ENCODE data around the gene TMEM117.

The TMEM117 gene

DNA sequence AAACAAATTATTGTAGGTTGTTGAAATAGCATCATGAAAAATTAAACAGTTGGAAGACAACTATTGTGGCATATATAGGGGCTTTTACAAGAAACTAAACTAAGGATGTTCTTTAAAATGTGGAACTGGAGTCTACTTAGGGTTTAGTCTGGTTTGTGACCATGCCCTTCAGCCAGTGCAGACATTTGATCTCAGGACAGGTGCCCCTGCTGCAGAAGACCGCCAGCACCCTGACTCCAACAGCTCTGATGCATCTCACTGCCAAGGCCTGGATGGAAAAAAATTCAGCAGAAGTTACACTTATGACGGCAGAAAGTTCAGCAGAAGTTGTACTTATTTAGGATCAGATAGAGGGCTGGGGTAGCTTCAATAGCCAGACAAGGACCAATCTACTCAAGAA, 51.5 kb downstream of the TMEM117 start:
- no peak for DNase-seq

DNA sequence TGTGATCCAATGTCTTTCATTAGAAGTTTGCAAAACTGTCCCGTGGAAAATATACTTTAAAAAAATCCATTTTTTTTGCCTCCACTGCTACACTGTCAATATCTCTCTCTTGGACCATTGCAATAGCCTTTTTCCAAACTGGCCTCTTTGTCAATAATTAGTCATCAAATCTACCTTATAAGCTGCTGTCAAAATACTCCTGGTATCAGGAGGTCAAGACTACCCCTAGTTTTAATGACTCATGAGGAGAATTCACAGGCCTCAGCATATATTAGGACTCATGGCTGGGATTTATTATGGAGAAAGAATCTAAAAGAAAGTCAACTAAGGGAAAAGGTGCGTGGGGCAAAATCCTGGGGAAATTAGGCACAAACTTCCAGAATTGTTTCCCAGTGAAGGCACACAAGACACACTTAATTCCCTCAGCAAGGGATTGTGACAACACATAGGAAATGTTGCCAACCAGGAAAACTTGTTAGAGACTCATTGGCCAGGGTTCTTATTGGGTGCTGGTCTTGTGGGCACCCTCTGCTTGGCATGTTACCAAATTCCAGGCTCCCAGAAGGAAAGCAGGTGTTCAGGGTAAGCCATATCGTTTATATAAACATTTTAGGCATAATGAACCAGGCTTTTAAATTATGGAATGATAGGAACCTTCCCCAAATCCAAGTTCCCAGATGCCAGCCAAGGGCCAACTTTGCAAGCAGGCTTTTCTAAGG, 56.1 kb downstream of the TMEM117 start:
- DNase-seq, result no peak

DNA sequence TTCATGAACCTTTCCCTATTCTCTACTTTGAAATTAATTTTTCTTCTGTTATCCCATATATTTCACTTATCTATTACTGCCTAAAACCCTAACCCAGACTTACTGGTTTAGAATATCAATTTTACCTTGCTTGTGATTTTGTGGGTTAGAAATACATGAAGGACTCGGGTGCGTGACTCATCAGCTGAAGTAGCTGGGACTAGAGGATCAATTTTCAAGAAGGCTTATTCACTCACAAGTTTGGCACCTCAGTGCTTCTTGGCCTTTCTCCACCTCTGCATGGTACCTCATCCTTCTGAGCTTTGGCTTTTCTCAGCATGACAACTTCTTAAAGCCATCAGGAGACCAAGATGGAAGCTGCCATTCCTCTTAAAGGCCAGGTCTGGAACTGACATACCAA, 57.8 kb downstream of the TMEM117 start:
- no peak for DNase-seq

DNA sequence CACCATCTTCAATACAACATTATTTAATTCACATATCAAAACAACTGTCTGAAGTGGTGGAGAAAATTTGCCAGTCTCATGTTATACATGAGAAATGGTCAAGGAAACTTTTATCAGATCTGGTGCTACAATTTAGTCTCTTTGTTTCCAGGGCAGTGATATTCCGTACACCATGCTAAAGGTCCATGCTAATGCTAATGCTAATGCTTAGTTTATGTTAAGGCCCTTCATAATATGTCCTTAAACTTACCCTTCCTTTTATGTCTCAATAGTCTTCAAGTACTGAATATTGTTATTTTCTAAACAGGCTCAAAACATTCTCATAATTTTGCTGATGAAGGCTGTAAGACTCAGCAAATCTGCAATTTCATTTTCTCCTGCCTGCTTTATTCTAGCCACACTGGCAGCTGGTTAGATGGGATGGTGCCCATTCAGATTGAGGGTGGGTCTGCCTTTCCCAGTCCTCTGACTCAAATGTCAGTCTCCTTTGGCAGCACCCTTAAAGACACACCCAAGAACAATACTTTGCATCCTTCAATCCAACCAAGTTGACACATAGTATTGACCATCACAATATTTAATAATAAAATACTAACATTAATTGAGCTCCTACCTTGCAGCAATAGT, 59.8 kb downstream of the TMEM117 start:
- no peak for DNase-seq

DNA sequence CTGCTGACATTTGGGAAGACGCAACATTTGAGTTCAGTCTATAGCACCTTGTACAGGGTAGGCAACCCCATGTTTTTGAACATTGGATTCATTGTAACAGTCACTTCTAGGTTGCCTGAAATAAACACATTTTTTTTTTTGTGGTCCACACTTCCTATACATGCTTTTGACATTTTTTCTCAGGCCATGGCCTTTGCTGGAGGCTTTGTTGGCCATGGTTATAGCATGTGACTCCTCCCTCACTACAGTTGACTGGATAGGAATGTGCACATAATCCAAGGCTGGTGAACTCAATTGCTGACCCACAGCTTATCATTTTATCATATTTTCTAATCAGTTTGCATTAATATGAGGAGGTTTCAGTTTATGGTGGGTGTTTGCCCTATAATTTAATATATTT, 60.6 kb downstream of the TMEM117 start:
- no peak for DNase-seq

DNA sequence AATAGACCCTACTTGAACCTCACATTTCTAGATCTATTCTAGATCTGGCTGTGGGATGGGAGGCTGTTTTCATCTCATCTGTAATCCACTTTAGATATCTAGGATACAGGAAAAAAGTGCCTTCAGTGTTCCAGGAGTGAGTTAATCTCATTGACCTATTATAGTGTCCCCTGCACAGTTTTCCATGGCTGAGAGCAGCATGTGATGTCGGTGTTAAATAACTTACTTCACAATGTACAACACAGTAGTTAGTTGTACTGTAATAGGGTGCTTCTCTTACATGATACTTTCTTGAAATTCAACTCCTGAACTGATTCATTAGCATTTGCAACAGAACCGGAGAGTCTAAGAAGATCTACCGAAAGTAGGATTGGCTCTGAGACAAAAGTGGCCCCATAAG, 62.6 kb downstream of the TMEM117 start:
- no peak for DNase-seq

DNA sequence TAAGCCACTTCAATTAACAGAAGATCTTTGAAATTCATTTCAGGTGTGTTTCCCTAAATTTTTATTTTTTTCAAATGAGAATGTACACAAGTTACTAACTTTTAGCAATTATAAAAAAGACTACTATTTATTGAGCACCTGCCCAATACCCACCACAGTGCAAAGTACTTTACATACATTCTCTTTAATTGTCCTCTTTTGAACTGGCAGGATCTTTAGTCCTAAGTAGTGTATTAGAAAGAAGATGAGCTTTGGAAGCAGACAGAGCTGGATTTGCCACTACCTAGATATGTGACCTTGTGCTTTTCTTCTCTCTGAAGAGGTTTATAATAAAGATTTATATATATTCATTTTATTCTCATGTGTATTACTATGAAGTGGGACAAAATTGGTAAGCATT, 63.7 kb downstream of the TMEM117 start:
- no peak for DNase-seq

DNA sequence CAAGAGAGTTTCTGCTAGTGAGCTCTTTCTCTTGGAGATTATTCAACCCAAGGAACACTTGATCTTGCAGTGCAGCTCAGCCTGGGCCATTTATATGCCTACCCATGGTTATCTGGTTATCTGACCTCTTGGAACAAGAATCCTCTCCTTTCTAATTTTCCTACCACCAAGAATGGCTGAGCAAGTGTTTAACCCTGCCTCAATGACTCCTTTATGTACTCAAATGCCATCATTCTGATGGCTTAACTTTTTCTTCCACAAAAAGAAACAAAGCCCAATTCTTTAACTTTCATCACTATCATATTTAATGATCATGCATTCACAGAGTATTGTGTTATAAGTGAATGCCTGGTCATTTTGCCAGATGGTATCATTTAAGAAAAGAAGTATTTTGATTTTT, 67.8 kb downstream of the TMEM117 start:
- no peak for DNase-seq

DNA sequence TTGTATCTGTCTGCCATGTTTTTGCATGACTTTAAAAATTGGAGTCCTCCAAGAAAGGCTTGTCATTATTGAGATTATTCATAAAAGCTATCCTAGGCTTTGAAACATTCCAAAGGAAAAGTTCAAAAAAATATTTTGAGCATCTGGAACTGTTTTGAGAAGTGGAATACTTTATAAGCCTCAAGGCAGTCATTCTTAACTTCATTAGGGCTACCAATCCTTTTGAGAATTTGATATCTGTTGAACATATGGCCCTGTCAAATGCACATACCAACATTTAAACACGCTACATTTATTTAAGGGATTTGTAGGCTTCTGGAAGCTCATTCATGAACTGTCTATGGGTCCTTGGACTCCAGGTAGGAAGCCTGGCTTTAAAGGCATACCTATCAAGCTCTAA, 77.0 kb downstream of the TMEM117 start:
- no peak for DNase-seq

DNA sequence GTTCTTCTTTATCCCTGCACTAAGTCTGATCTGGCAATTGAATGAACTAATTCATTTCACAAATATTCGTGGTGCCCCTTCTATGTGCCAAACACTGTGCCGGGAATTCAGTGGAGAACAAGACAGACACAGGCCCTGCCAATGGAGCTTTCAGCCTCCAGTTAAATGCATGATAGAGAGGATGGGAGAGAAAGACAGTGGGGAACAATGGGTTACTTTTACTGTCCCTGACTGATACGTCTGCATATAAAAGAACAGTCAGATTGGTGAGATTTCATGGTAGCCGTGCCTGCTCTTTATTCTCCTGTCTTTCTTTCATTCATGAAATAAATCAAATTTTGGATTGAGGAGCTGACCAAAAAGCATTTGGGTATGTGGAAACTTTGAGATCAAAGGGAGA, 78.5 kb downstream of the TMEM117 start:
- no peak for DNase-seq

DNA sequence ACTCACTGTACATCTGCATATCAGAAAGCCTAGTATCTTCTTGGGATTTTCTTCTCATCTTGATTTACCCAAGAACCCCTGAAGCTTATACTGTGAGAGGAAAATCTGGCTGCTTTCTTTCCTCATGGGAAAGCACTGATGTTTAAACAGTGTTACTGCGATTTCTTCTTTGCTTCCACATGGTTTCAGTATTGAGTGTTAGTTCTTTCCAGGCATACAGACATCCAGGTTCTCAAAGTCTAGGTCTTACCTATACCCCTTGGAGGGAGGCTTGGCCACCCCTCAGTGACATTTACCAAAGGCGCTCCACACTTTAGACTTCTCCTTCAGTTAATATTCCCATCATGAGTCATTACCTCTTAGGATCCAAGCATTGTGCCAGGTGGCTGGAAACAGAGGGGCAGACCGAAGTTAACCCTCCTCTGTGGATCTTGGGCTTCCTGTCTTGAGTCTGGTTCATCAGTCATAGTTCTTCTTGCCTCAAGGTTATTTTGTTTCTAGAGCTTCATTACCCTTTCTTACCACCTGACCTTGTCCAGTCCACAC, 79.1 kb downstream of the TMEM117 start:
- DNase-seq, result no peak

DNA sequence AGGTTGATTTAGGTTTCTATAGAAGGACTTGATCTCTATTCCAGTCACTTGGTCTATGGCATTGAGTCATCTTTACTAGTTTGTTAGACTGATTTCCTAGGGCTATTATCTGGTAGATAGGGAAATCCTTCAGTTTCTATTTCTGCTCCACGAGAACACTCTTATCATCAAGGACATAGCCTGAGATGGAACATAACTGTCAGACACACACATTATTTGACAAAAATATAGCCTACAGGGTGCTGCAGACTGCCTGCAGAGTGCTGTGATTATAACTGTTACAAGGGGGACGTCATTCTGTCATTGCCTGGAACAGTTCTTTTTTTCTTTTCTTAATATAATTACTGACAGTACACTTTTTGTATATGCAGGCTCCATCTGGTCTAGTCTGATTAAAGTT, 82.0 kb downstream of the TMEM117 start:
- DNase-seq, result no peak

DNA sequence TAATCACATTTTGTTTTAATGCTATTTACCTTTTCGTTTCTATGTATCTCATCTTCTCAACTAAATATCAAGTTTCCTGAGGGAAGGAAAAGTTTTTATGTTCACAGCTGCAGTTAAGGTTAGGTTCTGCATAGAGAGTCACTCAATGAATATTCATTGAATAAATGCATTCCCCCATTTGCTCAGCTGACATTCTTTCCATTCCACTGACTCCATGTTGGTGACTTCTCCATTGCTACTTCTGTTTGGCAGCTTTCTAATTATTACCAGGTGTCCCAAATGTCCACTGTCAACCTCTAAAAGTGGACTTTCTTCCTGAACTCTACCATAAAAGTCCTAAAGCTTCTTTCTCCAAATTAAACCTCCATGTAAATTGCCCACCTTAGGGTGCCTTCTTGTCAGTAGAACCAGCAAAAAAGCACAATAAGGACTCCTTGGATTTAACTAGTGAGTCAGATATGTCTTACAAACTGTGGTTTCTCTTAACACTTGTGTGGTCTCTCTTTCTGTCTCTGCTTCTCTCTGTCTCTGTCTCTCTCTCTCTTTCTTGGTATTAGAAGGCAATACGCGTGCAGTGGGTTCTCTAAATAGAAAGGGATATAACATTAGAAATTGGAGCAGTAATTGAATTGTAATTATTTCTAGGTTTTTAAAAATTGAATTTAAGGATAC, 85.9 kb downstream of the TMEM117 start:
- DNase-seq, result no peak

DNA sequence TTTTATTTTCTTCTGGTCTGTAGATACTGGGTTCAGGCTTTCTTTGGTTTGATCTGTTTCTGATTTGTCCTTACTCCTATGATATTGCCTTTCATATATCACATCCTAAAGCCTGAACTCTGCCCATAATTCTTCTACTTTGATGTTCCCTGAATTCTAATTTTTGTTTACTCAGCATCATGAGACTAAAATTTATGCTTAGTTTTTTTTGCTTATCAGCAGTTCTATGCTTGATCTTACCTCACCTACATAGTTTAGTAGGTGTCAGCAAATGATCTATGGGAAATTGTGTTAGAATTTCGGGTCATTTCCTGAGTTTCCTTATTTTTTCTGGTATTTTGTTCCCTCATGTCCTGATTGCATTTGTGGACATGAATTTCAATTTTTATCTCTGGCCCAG, 94.2 kb downstream of the TMEM117 start:
- no peak for DNase-seq

DNA sequence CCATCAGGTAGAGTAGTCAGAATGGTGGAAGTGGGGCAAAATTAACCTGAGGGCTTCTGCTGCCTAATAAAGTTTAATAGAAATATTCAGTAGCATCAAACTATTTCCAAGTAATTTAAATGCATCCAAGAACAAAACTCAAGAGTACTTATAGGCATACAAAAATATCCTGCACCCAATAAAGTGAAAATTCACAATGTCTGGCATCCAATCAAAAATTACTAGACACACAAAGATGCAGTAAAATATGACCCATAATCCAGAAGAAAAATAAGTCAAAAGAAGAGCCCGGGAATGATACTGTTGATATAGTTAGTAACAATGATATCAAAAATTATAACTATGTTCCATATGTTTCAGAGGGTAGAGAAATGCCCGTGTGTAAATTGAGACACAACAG, 95.3 kb downstream of the TMEM117 start:
- DNase-seq, result no peak

DNA sequence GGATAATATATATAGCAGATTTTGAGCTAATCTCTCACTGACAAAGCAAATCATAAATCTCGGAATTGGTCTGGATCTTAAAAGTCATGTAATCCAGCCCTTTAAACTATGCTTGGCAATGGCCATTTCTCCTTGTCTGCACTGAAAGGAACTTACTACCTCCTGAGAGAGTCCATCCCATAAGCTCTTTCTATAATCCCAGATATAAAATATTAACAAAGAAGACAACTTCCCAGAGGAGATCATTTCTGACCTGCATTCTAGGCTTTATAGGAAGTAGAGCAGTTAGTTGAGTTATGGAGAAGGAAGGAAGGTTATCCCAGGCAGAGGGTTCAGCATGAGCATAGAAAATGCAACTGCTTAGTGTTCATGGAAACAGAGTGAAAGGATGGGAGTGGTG, 99.7 kb downstream of the TMEM117 start:
- no peak for DNase-seq

DNA sequence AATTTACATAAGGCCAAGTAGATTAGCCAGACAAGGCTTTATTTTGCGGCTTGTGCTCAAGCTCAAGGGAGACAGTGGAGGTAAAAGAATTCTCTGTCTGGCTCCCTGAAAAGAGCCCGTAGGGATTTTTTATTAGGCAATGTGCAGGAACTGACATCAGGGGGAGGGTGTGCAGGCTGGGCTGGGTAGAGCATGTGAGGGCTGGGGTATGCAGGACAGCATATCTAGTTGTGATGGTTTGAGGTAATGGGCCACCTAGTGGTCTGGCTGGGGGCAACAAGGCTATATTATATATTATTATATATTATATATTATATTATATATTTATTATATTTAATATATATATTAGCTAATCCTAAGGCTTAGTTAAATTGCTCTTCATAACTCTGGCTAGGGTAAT, 102.1 kb downstream of the TMEM117 start:
- peak in 1 of 2 experiments; percentile 16 for DNase-seq

DNA sequence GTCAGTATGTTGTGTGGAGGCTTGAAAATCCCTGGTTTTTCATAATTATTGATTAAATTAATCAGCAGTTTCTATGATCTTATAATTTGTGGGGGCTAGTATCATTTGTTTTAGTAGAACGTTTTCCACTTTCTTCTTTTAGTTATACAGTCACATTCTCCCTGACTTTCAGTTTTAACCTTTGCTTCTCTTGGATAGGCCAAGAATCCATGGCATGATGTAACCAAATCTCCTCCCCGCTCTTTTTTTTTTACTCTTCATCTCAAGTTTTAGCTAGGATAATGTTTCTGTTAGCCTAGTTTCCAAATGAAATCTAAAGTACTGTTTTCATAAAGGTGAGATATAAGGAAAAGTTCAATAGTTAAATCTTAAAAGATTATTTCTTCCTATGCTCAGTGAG, 106.5 kb downstream of the TMEM117 start:
- no peak for DNase-seq

DNA sequence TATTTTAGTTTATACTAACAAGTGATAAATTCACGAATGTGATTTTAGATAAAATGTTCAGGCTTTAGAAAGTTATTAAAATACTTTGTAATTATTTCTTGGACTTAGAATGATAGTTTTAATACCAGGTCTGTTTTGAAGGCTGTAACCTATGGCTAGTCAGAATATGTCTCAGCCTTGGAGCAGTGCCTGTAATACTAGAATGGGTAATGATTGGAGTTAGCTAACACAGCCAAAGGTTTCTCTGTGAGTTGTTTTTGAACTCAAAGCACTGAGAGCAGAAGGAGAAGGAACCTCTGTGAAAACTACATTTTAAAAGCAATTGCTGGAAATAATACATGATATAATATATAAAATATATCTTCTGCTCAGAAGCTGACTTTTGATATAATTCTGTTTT, 110.1 kb downstream of the TMEM117 start:
- DNase-seq, result no peak

DNA sequence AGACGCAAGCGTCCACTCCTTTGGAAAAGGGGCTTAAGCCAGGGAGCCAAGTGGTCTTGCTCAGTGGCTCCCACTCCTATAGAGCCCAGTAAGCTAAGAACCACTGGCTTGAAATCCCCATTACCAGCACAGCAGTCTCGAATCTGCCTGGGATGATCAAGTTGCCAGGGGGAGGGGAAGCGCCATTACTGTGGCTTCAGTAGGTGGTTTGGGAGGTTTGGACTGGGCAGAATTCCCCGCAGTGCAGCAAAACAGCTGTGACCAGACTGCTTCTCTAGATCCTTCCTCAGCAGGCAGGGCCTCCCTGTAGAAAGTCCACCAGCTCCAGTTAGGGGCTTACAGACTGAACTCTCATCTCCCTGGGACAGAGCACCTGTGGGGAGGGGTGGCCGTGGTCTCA, 115.4 kb downstream of the TMEM117 start:
- no peak for DNase-seq

DNA sequence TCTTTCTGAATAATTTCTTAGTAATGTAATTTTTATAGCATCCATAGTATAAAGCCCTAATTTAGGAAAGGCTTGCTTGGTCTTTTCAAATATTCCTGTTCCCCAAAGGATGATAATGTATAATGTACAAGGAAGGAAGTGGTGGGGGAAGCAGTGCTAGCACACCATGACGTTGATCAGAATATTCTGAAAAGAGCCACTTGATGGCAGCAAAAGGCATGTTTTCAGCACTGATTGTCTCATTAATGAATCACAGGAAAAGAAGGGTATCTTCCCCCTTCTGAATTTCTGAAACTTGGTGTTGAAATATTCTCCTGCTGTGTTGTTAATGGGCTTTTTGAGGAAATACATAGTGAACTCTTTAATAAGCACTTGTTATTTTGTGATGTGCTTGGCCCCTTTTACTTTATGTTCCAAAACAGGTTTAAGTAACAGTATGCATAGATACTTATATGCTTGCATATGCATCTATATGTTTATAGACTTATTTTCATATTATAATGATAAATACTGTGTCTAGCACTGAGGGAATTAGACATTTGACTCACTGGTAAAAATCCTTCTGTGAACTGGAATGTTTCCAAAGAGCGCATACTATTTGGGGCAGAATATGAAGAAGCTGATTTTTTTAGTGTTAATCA, 122.0 kb downstream of the TMEM117 start:
- peak in 1 of 2 experiments; percentile 20 for DNase-seq

DNA sequence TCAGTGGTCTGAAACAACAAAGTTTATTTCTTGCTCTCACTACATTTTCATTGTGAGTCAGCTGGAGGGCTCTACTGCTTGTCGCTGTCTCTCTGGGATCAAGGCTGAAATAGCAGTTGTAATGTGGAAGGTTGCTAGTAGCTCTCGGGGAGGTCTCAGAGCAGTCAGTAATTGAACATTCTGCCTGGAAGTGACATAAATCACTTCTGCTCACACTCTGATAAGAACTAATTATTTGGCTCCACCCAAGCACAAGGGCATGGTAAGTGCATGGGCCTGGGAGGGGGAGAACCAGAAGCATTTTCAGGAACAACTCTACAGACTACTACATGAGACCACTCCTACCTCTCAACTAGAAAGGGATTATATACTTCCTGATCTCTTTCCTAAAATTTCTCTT, 128.2 kb downstream of the TMEM117 start:
- no peak for DNase-seq

DNA sequence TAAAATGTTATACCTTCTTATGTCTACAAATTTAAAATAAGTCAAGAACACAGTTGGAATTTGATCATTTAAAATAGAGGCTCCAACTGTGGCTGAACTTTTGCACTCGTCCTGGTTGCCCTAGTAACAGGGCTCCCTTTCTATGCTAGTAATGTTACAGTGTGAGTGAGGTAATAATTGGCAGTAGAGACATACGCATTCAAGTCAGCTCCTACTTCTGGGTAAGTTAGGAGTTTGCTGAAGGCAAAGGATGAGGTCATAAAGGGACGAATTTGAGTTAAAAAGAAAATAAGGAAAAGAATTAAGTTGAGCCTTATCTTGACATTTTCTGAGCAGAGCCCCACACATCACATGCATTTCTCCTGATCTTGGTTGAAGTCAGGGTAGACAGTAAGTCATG, 129.1 kb downstream of the TMEM117 start:
- DNase-seq, result no peak

DNA sequence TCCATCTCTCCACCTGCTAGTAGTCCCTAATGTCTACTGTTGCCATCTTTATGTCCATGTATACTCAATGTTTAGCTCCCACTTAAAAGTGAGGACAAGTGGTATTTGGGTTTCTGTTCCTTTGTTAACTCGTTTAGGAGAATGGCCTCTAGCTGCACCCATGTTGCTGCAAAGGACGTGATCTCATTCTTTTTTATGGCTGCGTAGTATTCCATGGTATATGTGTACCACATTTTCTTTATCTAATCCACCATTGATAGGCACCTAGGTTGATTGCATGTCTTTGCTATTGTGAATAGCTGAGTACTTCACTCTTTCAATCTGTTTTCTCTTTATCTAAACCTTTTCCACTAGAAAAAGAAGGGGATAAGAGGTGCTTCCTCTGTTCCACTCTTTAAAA, 130.0 kb downstream of the TMEM117 start:
- DNase-seq, result no peak
